ENCODE results near the gene SPAG17.

DNA sequence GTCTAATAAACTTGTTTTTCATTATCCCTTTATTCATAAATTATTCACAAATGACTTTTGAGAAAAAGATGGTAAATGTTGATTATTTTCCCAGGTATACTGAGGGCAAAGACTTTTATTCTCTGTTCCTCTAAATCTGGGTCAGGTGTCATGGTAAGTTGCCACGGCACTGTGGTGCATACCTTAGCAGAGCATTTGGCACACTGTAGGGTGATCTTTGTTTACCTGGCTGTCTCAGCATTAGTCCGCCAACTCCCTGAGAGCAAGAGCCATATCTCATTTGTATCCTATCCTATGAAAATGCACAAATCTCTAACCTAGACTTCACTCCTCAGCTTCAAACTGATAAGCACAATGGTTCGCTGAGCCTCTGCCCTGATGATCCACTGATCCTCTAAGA, 280.5 kb downstream of the SPAG17 start:
- TF ChIP-seq, protein P1, sequence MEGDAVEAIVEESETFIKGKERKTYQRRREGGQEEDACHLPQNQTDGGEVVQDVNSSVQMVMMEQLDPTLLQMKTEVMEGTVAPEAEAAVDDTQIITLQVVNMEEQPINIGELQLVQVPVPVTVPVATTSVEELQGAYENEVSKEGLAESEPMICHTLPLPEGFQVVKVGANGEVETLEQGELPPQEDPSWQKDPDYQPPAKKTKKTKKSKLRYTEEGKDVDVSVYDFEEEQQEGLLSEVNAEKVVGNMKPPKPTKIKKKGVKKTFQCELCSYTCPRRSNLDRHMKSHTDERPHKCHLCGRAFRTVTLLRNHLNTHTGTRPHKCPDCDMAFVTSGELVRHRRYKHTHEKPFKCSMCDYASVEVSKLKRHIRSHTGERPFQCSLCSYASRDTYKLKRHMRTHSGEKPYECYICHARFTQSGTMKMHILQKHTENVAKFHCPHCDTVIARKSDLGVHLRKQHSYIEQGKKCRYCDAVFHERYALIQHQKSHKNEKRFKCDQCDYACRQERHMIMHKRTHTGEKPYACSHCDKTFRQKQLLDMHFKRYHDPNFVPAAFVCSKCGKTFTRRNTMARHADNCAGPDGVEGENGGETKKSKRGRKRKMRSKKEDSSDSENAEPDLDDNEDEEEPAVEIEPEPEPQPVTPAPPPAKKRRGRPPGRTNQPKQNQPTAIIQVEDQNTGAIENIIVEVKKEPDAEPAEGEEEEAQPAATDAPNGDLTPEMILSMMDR (IDR thresholded peaks at IDR 0.05) = no peak
- TF ChIP-seq POLR2A (IDR thresholded peaks at IDR 0.05) (no peak), POLR2AphosphoS5 (IDR thresholded peaks at IDR 0.05) (no peak)
